ENCODE data around the gene DST.

The DST gene

GRCh38 chr6:56547687-56548086 lies 95.0 kb downstream of the DST start:
- in situ Hi-C loops (cut with HindIII; ENCODE audit: low sequenced_read_pairs), result no loop called here
- no peak for DNase-seq (ENCODE audit: low read depth, low spot score)
- no peak overlapping the region for H3K4me3 ChIP-seq (ENCODE audit: low read depth, low read length)
- no peak for TF ChIP-seq CTCF (IDR thresholded peaks at IDR 0.05; ENCODE audit: low read depth, low read length)

- TF ChIP-seq CTCF (IDR thresholded peaks at IDR 0.05; ENCODE audit: low read depth, low read length), result peak; percentile 40
- peak; percentile 99 for DNase-seq (ENCODE audit: low read depth, low spot score)
- H3K4me3 ChIP-seq (ENCODE audit: low read depth, low read length), result peak overlapping the region; percentile 58
- in situ Hi-C loops (cut with HindIII; ENCODE audit: low sequenced_read_pairs), result no loop called here
Measured at GRCh38 chr6:56542364-56543331, 100.0 kb downstream of the DST start.

- in situ Hi-C loops (cut with HindIII; ENCODE audit: low sequenced_read_pairs), result no loop called here
- TF ChIP-seq CTCF (IDR thresholded peaks at IDR 0.05; ENCODE audit: low read depth, low read length), result no peak
- no peak for DNase-seq (ENCODE audit: low read depth, low spot score)
- H3K4me3 ChIP-seq (ENCODE audit: low read depth, low read length), result peak overlapping the region; percentile 58
Measured at GRCh38 chr6:56541741-56542360, 100.8 kb downstream of the DST start.

- in situ Hi-C loops (cut with HindIII; ENCODE audit: low sequenced_read_pairs), result no loop called here
- TF ChIP-seq CTCF (IDR thresholded peaks at IDR 0.05; ENCODE audit: low read depth, low read length), result no peak
- H3K4me3 ChIP-seq (ENCODE audit: low read depth, low read length), result peak overlapping the region; percentile 58
- no peak for DNase-seq (ENCODE audit: low read depth, low spot score)
Measured at GRCh38 chr6:56541030-56541600, 101.6 kb downstream of the DST start.

GRCh38 chr6:56540232-56541029 lies 102.3 kb downstream of the DST start:
- no peak for TF ChIP-seq CTCF (IDR thresholded peaks at IDR 0.05; ENCODE audit: low read depth, low read length)
- in situ Hi-C loops (cut with HindIII; ENCODE audit: low sequenced_read_pairs), result no loop called here

GRCh38 chr6:56539527-56540105 lies 103.1 kb downstream of the DST start:
- no peak for TF ChIP-seq CTCF (IDR thresholded peaks at IDR 0.05; ENCODE audit: low read depth, low read length)
- DNase-seq (ENCODE audit: low read depth, low spot score), result no peak
- in situ Hi-C loops (cut with HindIII; ENCODE audit: low sequenced_read_pairs), result no loop called here
- peak overlapping the region; percentile 6 for H3K4me3 ChIP-seq (ENCODE audit: low read depth, low read length)

More at GRCh38 chr6:56540232-56541029, 102.3 kb downstream of the DST start:
- no peak for DNase-seq (ENCODE audit: low read depth, low spot score)
- peak overlapping the region; percentile 58 for H3K4me3 ChIP-seq (ENCODE audit: low read depth, low read length)
